Measurements from ENCODE around the gene FBXL15.

FBXL15 gene, protein sequence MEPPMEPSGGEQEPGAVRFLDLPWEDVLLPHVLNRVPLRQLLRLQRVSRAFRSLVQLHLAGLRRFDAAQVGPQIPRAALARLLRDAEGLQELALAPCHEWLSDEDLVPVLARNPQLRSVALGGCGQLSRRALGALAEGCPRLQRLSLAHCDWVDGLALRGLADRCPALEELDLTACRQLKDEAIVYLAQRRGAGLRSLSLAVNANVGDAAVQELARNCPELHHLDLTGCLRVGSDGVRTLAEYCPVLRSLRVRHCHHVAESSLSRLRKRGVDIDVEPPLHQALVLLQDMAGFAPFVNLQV

DNA sequence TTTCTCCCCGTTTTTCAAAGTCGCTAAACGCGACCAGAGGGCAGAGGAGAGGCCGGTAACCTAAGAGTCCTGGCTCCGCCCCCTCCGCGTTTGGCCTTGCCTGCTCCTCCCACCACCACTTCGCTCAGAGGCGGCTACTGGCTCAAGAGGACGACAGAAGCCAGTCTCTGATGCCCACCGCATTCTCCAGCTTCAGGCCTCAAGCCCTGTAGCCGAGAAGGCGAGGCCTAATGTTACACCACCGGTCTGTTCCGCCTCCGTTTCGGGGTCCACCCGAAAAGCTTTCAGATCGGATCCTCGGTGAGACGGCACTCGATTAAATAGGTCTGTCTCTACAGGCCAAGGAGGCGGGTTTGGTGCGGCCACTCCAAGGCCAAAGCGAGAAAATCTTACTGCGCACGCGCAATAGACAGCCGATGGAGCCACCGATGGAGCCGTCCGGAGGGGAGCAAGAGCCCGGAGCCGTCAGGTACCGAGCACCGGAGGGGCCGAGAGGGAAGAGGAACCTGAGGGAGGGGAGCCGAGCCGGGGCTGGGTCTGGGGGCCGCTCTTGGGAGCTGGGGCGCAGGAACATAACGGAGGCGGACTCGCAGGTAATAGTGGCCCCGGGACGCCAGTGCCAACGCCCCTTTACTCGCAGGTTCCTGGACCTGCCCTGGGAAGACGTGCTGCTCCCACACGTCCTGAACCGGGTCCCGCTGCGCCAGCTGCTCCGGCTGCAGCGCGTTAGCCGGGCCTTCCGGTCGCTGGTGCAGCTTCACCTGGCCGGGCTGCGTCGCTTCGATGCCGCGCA lies at the start of gene FBXL15:
FBXL15 (plus strand) TSS at position 123 of the 793 bp plus-strand sequence; CDS start at position 417, 294 bp downstream.
- peak; percentile 49 to 97 (median 92) for DNase-seq

DNA sequence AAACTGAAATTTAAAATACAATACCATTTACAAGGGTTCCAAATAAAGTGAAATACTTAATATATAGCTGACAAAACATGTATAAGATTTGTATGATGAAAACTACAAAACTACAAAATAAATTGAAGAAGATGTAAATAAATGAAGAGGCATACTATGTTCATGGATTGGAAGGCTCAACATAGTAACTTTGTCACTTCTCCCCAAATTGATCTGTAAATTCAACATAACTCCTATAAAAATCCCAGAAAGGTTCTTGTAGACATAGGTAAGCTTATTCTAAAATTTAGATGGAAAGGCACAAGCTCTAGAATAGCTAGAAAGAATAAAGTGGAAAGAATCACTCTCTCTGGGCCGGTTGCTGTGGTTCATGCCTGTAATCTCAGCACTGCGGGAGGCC lies 49.3 kb upstream of the FBXL15 start:
- no peak for DNase-seq

GRCh38 chr10:102375250-102375649 lies 45.4 kb upstream of the FBXL15 start:
- no peak for DNase-seq

DNA sequence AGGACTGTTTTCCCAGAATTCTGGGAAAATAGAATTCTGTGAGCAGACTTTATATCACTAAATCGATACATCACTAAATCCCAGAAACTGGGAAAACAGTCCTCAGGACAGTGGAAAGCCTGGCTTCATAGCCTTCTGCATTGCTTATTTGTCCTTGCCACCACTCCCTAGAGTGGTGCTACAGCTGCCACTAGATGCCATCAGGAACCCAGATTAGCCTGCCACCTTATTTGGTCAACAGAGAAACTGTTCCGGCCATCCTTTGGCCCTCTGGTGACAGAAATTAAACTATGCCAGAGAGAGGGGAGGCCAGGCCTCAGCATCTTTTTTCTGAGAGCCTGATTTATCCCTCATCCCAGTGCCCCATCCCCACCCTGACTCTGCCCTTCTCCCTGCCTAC lies 44.8 kb upstream of the FBXL15 start:
- DNase-seq: no peak

DNA sequence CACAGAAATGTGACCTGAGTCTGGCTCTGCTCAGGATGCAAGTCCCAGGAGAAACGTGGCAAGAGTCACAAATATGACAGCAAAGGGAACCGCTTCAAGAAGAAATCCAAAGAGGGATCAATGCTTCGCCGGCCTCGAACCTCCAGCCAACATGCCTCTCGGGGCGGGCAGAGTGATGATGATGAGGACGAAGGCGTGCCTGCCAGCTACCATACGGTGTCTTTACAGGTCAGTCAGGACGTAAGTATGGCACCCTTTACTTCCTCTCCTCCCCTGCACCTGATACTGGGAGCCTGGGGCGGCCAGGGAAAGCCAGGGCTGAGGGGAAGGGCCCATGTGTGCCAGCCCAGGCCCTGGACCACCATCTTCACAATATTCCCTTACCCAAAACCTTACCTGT lies 43.7 kb upstream of the FBXL15 start:
- no peak for DNase-seq

- DNase-seq: no peak
These were observed 41.3 kb upstream of the FBXL15 start for GRCh38 chr10:102379383-102379782.

GRCh38 chr10:102381983-102382382 lies 38.7 kb upstream of the FBXL15 start:
- DNase-seq: no peak

DNA sequence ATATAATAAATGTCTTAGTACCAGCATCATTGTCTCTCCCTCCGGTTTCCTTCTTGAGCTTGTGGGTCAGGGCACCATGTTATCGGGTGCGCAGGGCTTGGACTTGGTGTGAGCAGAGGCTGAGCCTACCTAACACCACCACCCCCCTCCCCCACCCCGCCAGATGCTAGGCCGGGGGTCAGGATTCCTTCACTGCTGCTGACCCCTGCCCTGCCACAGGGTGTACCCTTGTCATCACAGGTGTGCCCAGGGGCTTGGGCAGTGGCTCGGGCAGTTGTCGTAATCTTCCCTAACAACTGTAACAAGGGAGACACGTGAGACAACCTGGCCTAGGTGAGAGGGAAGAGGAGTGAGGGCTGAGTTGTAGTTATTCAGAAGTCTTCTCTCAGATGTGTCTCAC lies 37.8 kb upstream of the FBXL15 start:
- no peak for DNase-seq

- no peak for DNase-seq
These were observed 36.6 kb upstream of the FBXL15 start for GRCh38 chr10:102384053-102384452.

- peak in 2 of 56 donors; percentile 11 to 18 for DNase-seq
These were observed 35.8 kb upstream of the FBXL15 start for GRCh38 chr10:102384606-102385429.

GRCh38 chr10:102389894-102390293 lies 30.7 kb upstream of the FBXL15 start:
- DNase-seq: no peak

- no peak for DNase-seq
These were observed 28.3 kb upstream of the FBXL15 start for GRCh38 chr10:102392306-102392705.

GRCh38 chr10:102393411-102394078 lies 27.1 kb upstream of the FBXL15 start:
- no peak for DNase-seq

- peak; percentile 40 to 90 (median 80) for DNase-seq
These were observed 26.4 kb upstream of the FBXL15 start for GRCh38 chr10:102394079-102394800.

DNA sequence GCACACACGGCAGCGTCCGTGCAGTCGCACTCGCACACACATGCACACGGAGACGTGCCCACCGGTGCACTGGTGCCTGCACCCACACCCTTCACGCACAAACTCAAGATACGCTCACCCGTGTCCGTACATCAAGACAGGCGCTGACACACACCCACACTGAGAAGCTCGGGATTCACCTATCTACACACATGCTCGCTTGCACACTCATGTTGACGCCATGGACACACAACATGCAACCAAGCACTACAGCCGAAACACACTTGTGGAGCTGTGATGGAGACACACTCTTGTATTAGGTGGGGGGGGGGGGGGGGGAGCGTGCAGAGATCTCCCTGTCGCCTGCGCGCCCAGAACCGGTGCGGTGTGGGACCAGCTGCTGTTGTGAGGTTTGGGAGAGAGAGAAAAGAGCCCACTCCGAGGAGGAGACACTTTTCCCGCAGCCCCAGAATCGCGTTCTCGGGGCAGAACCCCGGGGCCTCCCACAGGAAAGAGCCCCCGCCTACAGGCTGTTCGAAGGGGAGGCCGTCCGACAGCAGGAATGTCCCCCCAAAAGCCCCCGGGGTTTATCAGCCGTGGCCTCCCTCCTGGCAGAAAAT lies 25.7 kb upstream of the FBXL15 start:
- DNase-seq: peak in 6 of 56 donors; percentile 34 to 58 (median 46)

GRCh38 chr10:102395400-102396316 lies 25.0 kb upstream of the FBXL15 start, which contains the start of gene NFKB2:
Gene NFKB2, plus strand, starts transcription at chr10:102395705. Its CDS starts 255 bp downstream, at chr10:102395960.
- DNase-seq: peak in 53 of 56 donors; percentile 27 to 84 (median 66)

DNA sequence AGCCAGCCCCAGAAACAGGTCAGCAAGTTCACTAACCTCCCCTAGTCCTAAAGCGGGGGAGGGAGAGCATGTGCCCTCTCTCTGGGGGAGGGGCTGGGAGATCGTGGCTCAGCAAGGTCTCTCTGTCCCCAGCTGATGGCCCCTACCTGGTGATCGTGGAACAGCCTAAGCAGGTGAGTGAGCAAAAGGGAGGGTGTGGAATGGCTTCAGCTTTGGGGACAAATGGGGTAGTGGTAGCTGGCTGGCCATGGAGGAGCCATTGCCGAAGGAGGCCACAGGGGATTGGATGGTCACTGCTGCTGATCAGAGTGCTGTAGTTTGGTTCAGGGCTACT lies 24.4 kb upstream of the FBXL15 start:
- no peak for DNase-seq

DNA sequence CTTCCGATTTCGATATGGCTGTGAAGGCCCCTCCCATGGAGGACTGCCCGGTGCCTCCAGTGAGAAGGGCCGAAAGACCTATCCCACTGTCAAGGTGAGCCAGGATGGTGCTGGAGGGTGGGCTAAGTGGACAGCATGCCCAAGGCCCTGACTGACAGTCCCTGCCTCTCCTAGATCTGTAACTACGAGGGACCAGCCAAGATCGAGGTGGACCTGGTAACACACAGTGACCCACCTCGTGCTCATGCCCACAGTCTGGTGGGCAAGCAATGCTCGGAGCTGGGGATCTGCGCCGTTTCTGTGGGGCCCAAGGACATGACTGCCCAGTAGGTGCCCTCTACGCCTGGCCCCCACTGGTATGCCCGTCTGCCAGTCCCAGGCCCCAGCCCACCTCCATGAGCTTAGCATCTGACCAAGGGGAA lies 23.9 kb upstream of the FBXL15 start:
- DNase-seq: no peak
